HG03066 (cell line): ENCODE data around the gene RPS28.

Source experiments
- ATAC-seq: cut with Tn5 transposase; IDR thresholded peaks from one replicate; pipeline ENCODE4 v1.9.1; 2021; ENCODE audit warnings: low read depth; ENCODE audit not compliant: unreplicated experiment

RPS28 gene

GRCh38 chr19:8319807-8320520, 1.3 kb upstream of the RPS28 start:
- no peak for ATAC-seq

- peak; percentile 6 for ATAC-seq
Observed at GRCh38 chr19:8320564-8321066, 681 bp upstream of the RPS28 start.

GRCh38 chr19:8321986-8322637, 816 bp downstream of the RPS28 start:
- ATAC-seq: no peak

- no peak for ATAC-seq
Observed at GRCh38 chr19:8322638-8322997, 1.3 kb downstream of the RPS28 start.

- no peak for ATAC-seq
Observed at GRCh38 chr19:8323781-8324185, 2.5 kb downstream of the RPS28 start.

GRCh38 chr19:8324186-8325050, 3.1 kb downstream of the RPS28 start:
- ATAC-seq: no peak

GRCh38 chr19:8325454-8325853, 4.2 kb downstream of the RPS28 start:
- ATAC-seq: no peak

GRCh38 chr19:8329996-8330395, 8.7 kb downstream of the RPS28 start:
- no peak for ATAC-seq

GRCh38 chr19:8331263-8331845, 10.1 kb downstream of the RPS28 start:
- ATAC-seq: no peak

- ATAC-seq: no peak
Observed at GRCh38 chr19:8332976-8333766, 11.9 kb downstream of the RPS28 start.

GRCh38 chr19:8333767-8334457, 12.6 kb downstream of the RPS28 start:
- ATAC-seq: no peak

- no peak for ATAC-seq
Observed at GRCh38 chr19:8334458-8335342, 13.4 kb downstream of the RPS28 start.

GRCh38 chr19:8335343-8336071, 14.2 kb downstream of the RPS28 start:
- ATAC-seq: no peak

- ATAC-seq: no peak
Observed at GRCh38 chr19:8336072-8336569, 14.8 kb downstream of the RPS28 start.

- ATAC-seq: no peak
Observed at GRCh38 chr19:8336660-8337059, 15.4 kb downstream of the RPS28 start.

GRCh38 chr19:8337728-8338127, 16.4 kb downstream of the RPS28 start:
- no peak for ATAC-seq

- no peak for ATAC-seq
Observed at GRCh38 chr19:8338835-8339234, 17.5 kb downstream of the RPS28 start.
